ENCODE data around the gene NCMAP.

DNA sequence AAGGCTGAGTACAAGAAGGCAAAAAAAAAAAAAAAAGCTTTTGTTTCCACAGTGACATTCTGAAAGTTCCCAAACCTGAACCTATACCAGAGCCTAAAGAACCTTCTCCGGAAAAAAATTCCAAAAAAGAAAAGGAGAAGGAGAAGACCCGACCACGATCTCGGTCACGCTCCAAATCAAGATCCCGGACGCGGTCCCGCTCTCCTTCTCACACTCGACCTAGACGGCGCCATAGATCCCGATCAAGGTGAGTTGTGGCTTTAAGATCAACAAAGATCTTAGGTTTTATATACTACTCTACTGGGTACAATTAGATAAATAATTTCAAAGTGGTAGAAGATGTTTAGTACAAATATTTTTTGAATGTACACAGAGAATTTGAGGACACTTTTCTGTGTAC lies 96.5 kb downstream of the NCMAP start:
- TF ChIP-seq CEBPB (IDR thresholded peaks at IDR 0.05), result no peak
- TF ChIP-seq, protein P1, sequence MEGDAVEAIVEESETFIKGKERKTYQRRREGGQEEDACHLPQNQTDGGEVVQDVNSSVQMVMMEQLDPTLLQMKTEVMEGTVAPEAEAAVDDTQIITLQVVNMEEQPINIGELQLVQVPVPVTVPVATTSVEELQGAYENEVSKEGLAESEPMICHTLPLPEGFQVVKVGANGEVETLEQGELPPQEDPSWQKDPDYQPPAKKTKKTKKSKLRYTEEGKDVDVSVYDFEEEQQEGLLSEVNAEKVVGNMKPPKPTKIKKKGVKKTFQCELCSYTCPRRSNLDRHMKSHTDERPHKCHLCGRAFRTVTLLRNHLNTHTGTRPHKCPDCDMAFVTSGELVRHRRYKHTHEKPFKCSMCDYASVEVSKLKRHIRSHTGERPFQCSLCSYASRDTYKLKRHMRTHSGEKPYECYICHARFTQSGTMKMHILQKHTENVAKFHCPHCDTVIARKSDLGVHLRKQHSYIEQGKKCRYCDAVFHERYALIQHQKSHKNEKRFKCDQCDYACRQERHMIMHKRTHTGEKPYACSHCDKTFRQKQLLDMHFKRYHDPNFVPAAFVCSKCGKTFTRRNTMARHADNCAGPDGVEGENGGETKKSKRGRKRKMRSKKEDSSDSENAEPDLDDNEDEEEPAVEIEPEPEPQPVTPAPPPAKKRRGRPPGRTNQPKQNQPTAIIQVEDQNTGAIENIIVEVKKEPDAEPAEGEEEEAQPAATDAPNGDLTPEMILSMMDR (IDR thresholded peaks at IDR 0.05), result no peak
- TF ChIP-seq, protein P2, sequence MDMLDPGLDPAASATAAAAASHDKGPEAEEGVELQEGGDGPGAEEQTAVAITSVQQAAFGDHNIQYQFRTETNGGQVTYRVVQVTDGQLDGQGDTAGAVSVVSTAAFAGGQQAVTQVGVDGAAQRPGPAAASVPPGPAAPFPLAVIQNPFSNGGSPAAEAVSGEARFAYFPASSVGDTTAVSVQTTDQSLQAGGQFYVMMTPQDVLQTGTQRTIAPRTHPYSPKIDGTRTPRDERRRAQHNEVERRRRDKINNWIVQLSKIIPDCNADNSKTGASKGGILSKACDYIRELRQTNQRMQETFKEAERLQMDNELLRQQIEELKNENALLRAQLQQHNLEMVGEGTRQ (IDR thresholded peaks at IDR 0.05), result no peak
- TF ChIP-seq JUN (IDR thresholded peaks at IDR 0.05), result no peak
- TF ChIP-seq POLR2A (IDR thresholded peaks at IDR 0.05; ENCODE audit: low read length), result no peak
- no peak for TF ChIP-seq RCOR1 (IDR thresholded peaks at IDR 0.05; ENCODE audit: low read depth, low read length)
- no peak for TF ChIP-seq MAZ (IDR thresholded peaks at IDR 0.05; ENCODE audit: borderline replicate concordance, low read depth, low read length)
- no peak for TF ChIP-seq ZFP36 (IDR thresholded peaks at IDR 0.05; ENCODE audit: borderline replicate concordance, partially characterized antibody)
- TF ChIP-seq CHD2 (IDR thresholded peaks at IDR 0.05; ENCODE audit: low read length, partially characterized antibody), result no peak
- TF ChIP-seq HOXB13 (CRISPR knock-in tag; IDR thresholded peaks at IDR 0.05; ENCODE audit: low read depth), result no peak
- no peak for TF ChIP-seq HDAC2 (IDR thresholded peaks at IDR 0.05)
- no peak for TF ChIP-seq NR3C1 (IDR thresholded peaks at IDR 0.05)
- TF ChIP-seq EP300 (IDR thresholded peaks at IDR 0.05), result no peak

All from A549 (cell line).